ENCODE measurements around the gene KLHL24.

GRCh38 chr3:183698756-183699155, 63.3 kb downstream of the KLHL24 start:
- TF ChIP-seq POLR2AphosphoS5 (IDR thresholded peaks at IDR 0.05; ENCODE audit: low read depth, low read length): no peak
- no peak for TF ChIP-seq POLR2A (IDR thresholded peaks at IDR 0.05; ENCODE audit: low read depth, low read length)
- no peak for TF ChIP-seq TAF1 (IDR thresholded peaks at IDR 0.05; ENCODE audit: low read depth, low read length)
- no peak for TF ChIP-seq POU2F2 (IDR thresholded peaks at IDR 0.05; ENCODE audit: low read depth, low read length)
- TF ChIP-seq SPI1 (IDR thresholded peaks at IDR 0.05; ENCODE audit: low read depth, low read length): no peak
- no peak for TF ChIP-seq PAX5 (IDR thresholded peaks at IDR 0.05; ENCODE audit: insufficient read depth, low read length, severe bottlenecking)
